Body of pancreas (tissue), 4 donors: Measurements from ENCODE around the gene PTPRN2.

Source experiments
- POLR2A ChIP-seq, 3 donors: fragments of 450-650 bp; IDR thresholded peaks; one replicate each; pipeline ENCODE4 v1.6.1; 2016; ENCODE audit warnings: antibody characterized with exemption in 3 of 3, mild to moderate bottlenecking in 2 of 3
- TF ChIP-seq, protein P1 (sequence below), 7 experiments: fragments of 450-650 bp in 4 of 7; fragments of 200-600 bp in 3 of 7; sonication (generic) in 3 of 7; IDR thresholded peaks; one replicate each; pipeline ENCODE4 v1.5.1; 2016 to 2019; ENCODE audit warnings: antibody characterized with exemption in 7 of 7

DNA sequence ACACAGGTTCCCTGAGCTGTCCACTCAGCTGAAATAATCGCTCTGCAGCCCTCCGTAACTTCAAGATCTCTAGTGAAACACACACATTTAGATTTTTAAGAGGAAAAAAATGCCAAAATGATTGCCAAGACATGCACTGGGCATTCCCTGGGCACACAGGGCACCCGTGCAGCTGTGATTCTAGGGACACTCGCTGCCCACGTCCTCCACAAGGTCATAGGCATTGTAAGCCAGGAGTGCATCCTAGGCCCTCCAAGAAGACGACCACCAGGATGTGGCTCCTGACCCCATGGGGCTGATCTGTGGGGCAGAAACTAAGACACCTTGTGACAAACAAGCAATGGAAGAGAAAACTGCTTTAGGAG lies 563.3 kb downstream of the PTPRN2 start:
- no peak for TF ChIP-seq POLR2A (IDR thresholded peaks at IDR 0.05)
- TF ChIP-seq, protein P1, sequence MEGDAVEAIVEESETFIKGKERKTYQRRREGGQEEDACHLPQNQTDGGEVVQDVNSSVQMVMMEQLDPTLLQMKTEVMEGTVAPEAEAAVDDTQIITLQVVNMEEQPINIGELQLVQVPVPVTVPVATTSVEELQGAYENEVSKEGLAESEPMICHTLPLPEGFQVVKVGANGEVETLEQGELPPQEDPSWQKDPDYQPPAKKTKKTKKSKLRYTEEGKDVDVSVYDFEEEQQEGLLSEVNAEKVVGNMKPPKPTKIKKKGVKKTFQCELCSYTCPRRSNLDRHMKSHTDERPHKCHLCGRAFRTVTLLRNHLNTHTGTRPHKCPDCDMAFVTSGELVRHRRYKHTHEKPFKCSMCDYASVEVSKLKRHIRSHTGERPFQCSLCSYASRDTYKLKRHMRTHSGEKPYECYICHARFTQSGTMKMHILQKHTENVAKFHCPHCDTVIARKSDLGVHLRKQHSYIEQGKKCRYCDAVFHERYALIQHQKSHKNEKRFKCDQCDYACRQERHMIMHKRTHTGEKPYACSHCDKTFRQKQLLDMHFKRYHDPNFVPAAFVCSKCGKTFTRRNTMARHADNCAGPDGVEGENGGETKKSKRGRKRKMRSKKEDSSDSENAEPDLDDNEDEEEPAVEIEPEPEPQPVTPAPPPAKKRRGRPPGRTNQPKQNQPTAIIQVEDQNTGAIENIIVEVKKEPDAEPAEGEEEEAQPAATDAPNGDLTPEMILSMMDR (IDR thresholded peaks at IDR 0.05) = no peak
